Right cardiac atrium (tissue), 5 donors: ENCODE data around the gene MPI. TPM values are rescaled to one million over a fixed set of nuclear protein-coding genes. Genes with fewer than 3 reads are reported as not detected.
A peak's percentile ranks its signal among the peaks of the same experiment; 100 is the strongest.

Experiments
- ATAC-seq, 2 donors: fragments of 200-7000 bp; cut with Tn5 transposase; one replicate each; pipeline versions ENCODE4 v1.8.0 to v1.9.1; 2020; ENCODE audit warnings: moderate library complexity in 2 of 2, mild to moderate bottlenecking in 1 of 2
- DNase-seq, 3 donors: peaks; one replicate each; pipeline ENCODE4 v3.0.0-alpha.2; 2020
- H3K27ac ChIP-seq: one replicate; pipeline ENCODE4 v1.5.1; 2013; ENCODE audit warnings: mild to moderate bottlenecking, low read length, control low read depth, moderate library complexity
- H3K27me3 ChIP-seq: one replicate; pipeline ENCODE4 v1.6.1; 2013; ENCODE audit not compliant: control insufficient read depth, insufficient read depth
- H3K4me1 ChIP-seq: one replicate; pipeline ENCODE4 v1.6.1; 2013; ENCODE audit warnings: low read length; ENCODE audit not compliant: control insufficient read depth, insufficient read depth
- H3K4me3 ChIP-seq: one replicate; pipeline ENCODE4 v1.5.1; 2013; ENCODE audit warnings: low read length, control low read depth
- H3K9me3 ChIP-seq: one replicate; pipeline ENCODE4 v1.6.1; 2013; ENCODE audit warnings: low read length; ENCODE audit not compliant: control insufficient read depth
- WGBS: extraction: QIAGEN DNeasy Blood & Tissue Kit; methylation state at CpG from one replicate; pipeline ENCODE4 v1.1.7; 2013; 5-methylcytosine and 5-hydroxymethylcytosine counted together
- intact Hi-C, 4 donors: fragments of 100-400 bp; cut with DNase I; formaldehyde crosslinking; loops; one replicate each; pipeline versions ENCODE4 v1.11.0 to v1.14.0; 2022 to 2023
- long read RNA-seq, 4 donors: library from polyadenylated mRNA; unstranded; transcript quantifications; one replicate each; pipeline ENCODE4 v2.0.0, GENCODE V29; 2020 to 2021
- polyA plus RNA-seq: library from polyadenylated mRNA; stranded (reverse); fragments of 200-250 nt; gene quantifications from one replicate; pipeline ENCODE4 v1.2.3, GENCODE V29; 2013
- total RNA-seq, 4 donors: library from RNA; stranded (reverse); fragmentation: NEBNext Ultra II Directional; extraction: Animal tissue kit (Norgen Biotek cat#: 25700); gene quantifications; one replicate each; pipeline ENCODE4 v1.2.1, GENCODE V29; 2021
- donor health status: healthy with polysubstance abuse.
- donor health status: DM: no; HTN: yes; CAD: no.
- donor health status: DM: no; HTN: no; CAD: no.
- donor health status: DM: no; HTN: yes; CAD: no; lungs with severe emphysema.
- donor health status: DM: yes; HTN: yes; CAD: no.

The MPI gene
- total RNA-seq (10 to 100 TPM; 39.1 to 59.8 (median 47.7) TPM), polyA plus RNA-seq (47.9 TPM)
- long read RNA-seq, donor 1, full-length matches to known transcripts: 41 of 62 reads
- long read RNA-seq, donor 1, partial matches to known transcripts: 14 of 62 reads
- long read RNA-seq, donor 1, other reads (novel, unspliced or antisense): 7 of 62 reads
- long read RNA-seq, donor 2, full-length matches to known transcripts: 13 of 16 reads
- long read RNA-seq, donor 2, partial matches to known transcripts: 2 of 16 reads
- long read RNA-seq, donor 2, other reads (novel, unspliced or antisense): 1 of 16 reads
- long read RNA-seq, donor 3, full-length matches to known transcripts: 104 of 152 reads
- long read RNA-seq, donor 3, partial matches to known transcripts: 30 of 152 reads
- long read RNA-seq, donor 3, other reads (novel, unspliced or antisense): 18 of 152 reads
- long read RNA-seq, donor 4, full-length matches to known transcripts: 32 of 40 reads
- long read RNA-seq, donor 4, partial matches to known transcripts: 4 of 40 reads
- long read RNA-seq, donor 4, other reads (novel, unspliced or antisense): 4 of 40 reads

DNA sequence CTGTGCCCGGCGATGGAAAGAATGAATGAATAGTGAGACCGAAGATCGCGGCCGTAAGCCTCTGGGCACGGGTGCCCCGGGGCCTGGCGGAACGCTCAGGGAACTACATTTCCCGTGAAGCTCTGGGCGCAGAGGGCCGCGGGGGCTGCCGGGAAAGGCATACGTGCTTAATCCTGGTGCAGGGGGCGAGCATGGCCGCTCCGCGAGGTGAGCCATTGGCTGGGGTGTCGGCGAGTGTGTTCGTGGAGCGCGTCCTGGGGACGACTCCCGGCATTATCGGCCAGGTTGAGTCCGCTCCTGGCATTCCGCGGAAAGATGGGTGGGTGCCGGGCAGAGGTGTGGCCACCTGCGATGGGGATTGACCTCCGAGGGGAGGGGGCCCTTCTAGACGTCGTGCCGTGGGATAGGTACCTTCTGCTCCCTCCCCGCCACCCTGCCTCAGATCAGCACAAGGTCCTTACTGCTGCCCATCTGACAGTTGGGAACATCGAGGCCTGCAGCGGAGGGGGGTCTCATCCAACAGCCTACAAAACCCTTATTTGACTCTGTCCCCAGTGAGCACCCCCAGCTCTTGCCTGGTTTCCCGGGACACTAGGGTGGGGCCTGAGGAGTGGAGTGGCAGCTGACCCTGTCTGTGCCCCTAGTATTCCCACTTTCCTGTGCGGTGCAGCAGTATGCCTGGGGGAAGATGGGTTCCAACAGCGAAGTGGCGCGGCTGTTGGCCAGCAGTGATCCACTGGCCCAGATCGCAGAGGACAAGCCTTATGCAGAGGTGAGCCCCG, at the start of gene MPI:
TSS of gene MPI (plus strand) at position 160 of the 782 bp plus-strand sequence. CDS start at position 192, 32 bp downstream.
- no peaks in the 10 kb centered on the region for H3K9me3 ChIP-seq
- peaks cover 11% of the 10 kb centered on the region for H3K4me1 ChIP-seq
- ATAC-seq: peak; percentile 97
- peak; percentile 87 to 95 (median 93) for DNase-seq
- H3K27ac ChIP-seq: peak within 1 kb of the TSS; percentile 40
- intact Hi-C loops: loop anchor here in 1 of 4 donors (10.0 kb wide), 1 partner anchor 45 kb away; the partner anchor contains the start of gene ULK3
- no peaks in the 10 kb centered on the region for H3K27me3 ChIP-seq
- WGBS: 1% methylated on average over 47 of the region's 47 CpGs
- H3K4me3 ChIP-seq: peak within 1 kb of the TSS; percentile 52

DNA sequence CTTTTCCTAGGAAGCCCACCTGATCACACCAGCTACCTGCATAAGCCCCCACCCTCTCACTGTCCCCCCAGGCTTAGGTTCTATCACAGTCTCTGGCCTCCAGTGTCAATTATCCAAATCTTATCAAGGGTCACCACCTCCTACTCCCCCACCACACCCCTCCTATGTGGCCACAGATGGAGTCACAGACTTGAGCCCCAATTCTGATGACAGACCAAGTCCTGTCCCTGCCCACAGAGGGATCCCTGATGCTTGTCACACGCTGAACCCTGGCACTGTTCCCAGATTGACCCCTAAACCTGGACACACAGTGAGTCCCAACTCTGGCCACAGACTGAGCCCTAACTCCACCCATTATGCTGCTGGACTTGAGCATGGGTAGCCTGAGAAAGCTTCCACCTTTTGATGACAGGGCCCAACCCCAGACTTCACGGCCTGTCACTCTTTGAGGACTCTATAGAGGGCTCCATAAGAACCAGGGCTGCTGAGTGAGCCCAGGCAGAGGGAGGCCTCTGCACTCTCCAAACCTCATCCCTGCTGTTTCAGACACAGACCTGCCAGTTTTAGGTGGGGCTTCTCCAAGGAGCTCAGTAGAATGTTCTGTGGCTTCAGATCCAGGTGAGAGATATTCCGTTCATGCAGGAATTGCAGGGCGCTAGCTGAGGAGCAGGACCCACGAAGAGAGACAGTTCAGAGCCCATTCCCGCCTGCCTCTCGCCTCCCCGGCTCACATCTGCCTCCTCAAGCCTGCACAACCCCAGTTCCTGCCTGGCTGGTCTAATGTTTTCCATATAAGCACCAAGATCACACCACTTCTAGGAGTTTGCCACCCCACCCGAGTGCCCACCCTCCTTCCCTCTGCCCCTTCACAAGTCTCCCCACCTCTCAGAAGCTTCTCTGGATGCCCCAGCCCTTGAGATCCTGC, 48.7 kb upstream of the MPI start:
- H3K4me3 ChIP-seq: no peak overlapping the region
- no peak overlapping the region for H3K27ac ChIP-seq
- no peaks in the 10 kb centered on the region for H3K4me1 ChIP-seq
- WGBS: 91% methylated on average over 9 of the region's 9 CpGs
- intact Hi-C loops: loop anchor here in 1 of 4 donors (10.0 kb wide), 1 partner anchor 54 kb away; the partner anchor contains the start of gene MPI
- DNase-seq (peak in 1 of 3 donors; percentile 47), ATAC-seq (no peak)
- H3K27me3 ChIP-seq: no peaks in the 10 kb centered on the region
- no peaks in the 10 kb centered on the region for H3K9me3 ChIP-seq

DNA sequence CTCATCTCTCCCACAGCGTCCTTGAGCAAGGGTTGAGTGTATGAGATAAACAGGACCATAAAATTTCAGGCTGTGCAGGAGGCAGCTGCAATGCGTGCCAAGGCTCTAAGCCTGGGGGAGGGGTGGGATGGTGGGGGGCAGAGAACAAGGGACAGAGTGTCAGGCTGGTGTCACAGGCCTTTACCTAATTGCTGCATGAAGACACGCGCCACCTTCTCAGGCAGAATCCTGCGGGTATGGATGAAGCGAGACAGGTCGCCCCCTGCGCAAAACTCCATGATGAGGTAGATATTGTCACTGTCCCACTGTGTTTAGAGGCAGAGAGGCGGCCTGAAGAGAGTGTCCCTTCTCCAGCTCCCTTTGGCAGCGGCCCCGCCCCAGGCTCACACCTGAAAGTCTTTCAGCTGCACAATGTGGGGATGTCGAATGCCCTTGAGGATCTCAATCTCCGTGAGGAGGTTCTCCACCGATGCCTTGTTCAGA, 47.9 kb upstream of the MPI start:
- intact Hi-C loops: loop anchor here in 1 of 4 donors (10.0 kb wide), 1 partner anchor 53 kb away; the partner anchor contains the start of gene MPI
- ATAC-seq (no peak), DNase-seq (peak in 1 of 3 donors; percentile 58)
- peak overlapping the region; percentile 71 for H3K4me3 ChIP-seq
- no peaks in the 10 kb centered on the region for H3K4me1 ChIP-seq
- no peak overlapping the region for H3K27ac ChIP-seq
- no peaks in the 10 kb centered on the region for H3K9me3 ChIP-seq
- no peaks in the 10 kb centered on the region for H3K27me3 ChIP-seq
- 83% methylated on average over 14 of the region's 14 CpGs for WGBS

- intact Hi-C loops: loop anchor here in 1 of 4 donors (10.0 kb wide), 1 partner anchor 52 kb away; the partner anchor contains the start of gene MPI
- DNase-seq (peak; percentile 92 to 97 (median 97)), ATAC-seq (peak; percentile 89 to 91)
- Histone ChIP-seq H3K9me3 (no peaks in the 10 kb centered on the region), H3K4me1 (peaks cover 2% of the 10 kb centered on the region), H3K4me3 (peak within 1 kb of the TSS; percentile 71), H3K27me3 (no peaks in the 10 kb centered on the region), H3K27ac (peak within 1 kb of the TSS; percentile 71)
- whole genome bisulfite sequencing: under 1% methylated on average over 84 of the region's 84 CpGs
These were observed 47.0 kb upstream of the MPI start, which contains the start of gene ULK3 for GRCh38 chr15:74842581-74843444. Gene ULK3 (minus strand): TSS chr15:74843156. CDS start chr15:74843105, 51 bp downstream.

- peaks cover 2% of the 10 kb centered on the region for H3K4me1 ChIP-seq
- no peak for DNase-seq
- ATAC-seq: no peak
- peak overlapping the region; percentile 8 for H3K27ac ChIP-seq
- H3K27me3 ChIP-seq: no peaks in the 10 kb centered on the region
- peak overlapping the region; percentile 71 for H3K4me3 ChIP-seq
- intact Hi-C loops: loop anchor here in 1 of 4 donors (10.0 kb wide), 1 partner anchor 51 kb away; the partner anchor contains the start of gene MPI
- 9% methylated on average over 18 of the region's 18 CpGs for WGBS
- no peaks in the 10 kb centered on the region for H3K9me3 ChIP-seq
These were observed 46.4 kb upstream of the MPI start for GRCh38 chr15:74843445-74843828.

DNA sequence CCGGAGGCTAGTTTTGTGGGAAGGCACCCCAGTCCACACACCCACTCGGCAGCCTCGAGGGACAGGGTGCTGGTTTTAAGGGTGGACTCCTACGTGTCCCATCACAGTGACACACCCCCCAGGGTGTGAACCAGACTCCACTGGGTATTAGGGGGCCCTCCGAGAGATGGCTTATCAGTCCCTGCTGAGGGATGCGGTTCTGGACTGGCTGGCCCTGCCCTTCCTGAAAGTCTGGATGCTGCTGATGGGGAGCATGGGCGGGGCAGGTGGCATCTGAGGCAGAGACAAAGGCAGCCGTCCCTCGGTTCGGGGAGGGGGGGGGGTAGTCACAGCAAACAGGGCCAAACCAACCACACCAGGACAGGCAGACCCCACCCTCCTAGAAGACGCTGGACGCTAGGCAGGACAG, 45.9 kb upstream of the MPI start:
- intact Hi-C loops: loop anchor here in 1 of 4 donors (10.0 kb wide), 1 partner anchor 51 kb away; the partner anchor contains the start of gene MPI
- Histone ChIP-seq H3K4me3 (no peak overlapping the region), H3K27ac (no peak overlapping the region), H3K4me1 (peaks cover 2% of the 10 kb centered on the region), H3K27me3 (no peaks in the 10 kb centered on the region), H3K9me3 (no peaks in the 10 kb centered on the region)
- WGBS: 52% methylated on average over 12 of the region's 12 CpGs
- DNase-seq: peak in 1 of 3 donors; percentile 67
- peak in 1 of 2 donors; percentile 12 for ATAC-seq

DNA sequence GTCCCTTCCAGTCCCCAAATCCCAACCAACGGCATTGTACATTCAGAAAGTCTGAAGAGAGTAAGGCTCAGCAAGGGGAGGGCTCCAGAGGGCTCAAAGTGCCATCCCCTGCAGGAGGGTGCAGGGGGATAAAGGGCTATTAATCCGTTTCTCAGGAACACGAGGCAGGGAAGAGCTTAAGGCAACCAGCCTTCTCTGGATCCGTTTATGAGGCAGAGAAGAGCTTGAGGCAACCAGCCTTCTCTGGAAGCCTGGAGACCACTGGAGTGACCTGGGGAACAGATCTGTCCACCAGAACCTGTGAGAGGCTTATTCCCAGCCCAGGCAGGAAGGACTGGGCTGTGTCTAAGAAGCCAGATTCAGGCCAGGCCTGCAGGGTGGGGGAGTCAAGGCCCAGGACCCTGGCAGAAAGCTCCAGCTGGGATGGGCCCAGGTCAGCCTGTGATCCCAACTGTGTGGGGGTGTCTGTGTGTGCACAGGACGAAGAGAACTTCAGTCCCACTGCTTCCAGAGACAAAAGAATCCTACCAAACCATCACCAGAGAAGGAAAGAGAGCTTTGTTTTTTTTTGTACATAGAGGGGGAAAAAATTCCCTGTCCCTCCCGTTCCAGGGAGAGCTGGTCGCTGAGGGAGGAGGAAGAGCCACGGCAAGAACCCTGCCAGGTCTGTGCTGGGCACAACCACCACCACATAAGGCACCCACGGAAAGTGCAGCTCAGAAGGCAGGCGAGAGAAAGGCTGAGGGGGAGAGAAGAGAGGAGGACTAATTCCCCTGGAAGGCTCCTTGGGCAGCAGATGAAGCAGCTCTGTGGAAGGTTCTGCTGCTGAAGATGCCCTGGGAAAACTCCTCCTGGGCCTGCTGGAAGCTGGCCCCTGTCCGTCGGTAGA, 45.3 kb upstream of the MPI start:
- DNase-seq: peak in 1 of 3 donors; percentile 58
- H3K27ac ChIP-seq: no peak overlapping the region
- H3K4me3 ChIP-seq: no peak overlapping the region
- H3K9me3 ChIP-seq: no peaks in the 10 kb centered on the region
- 80% methylated on average over 12 of the region's 12 CpGs for WGBS
- no peak for ATAC-seq
- H3K4me1 ChIP-seq: peaks cover 2% of the 10 kb centered on the region
- H3K27me3 ChIP-seq: no peaks in the 10 kb centered on the region
- intact Hi-C loops: loop anchor here in 1 of 4 donors (10.0 kb wide), 1 partner anchor 50 kb away; the partner anchor contains the start of gene MPI

DNA sequence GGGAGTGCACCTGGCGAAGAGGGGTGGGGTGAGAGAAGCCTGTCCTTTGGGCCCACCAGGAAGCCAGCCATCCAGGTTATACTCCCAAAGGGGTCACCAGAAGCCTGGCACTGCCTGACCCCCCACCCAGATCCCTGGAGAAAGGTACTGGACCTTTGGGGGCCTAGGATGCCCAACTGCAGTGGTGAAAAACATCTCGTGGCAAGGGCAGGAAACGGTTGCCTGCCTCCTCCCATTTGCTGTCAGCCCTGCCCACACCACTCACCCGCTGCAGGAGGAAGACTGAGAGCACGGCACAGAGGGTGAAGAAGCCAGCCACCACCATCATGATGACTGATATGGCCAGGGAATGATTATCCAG, 44.7 kb upstream of the MPI start:
- no peak overlapping the region for H3K4me3 ChIP-seq
- no peaks in the 10 kb centered on the region for H3K27me3 ChIP-seq
- intact Hi-C loops: loop anchor here in 1 of 4 donors (10.0 kb wide), 1 partner anchor 50 kb away; the partner anchor contains the start of gene MPI
- ATAC-seq (no peak), DNase-seq (peak in 1 of 3 donors; percentile 27)
- WGBS: 78% methylated on average over 5 of the region's 5 CpGs
- H3K4me1 ChIP-seq: peaks cover 2% of the 10 kb centered on the region
- H3K9me3 ChIP-seq: no peaks in the 10 kb centered on the region
- H3K27ac ChIP-seq: no peak overlapping the region
